SK-N-MC (cell line): ENCODE measurements around the gene SNRK.

Experiments
- EZH2 ChIP-seq: fragments of 200-600 bp; sonication (generic); IDR thresholded peaks from one replicate; pipeline ENCODE4 v1.6.1; 2017; ENCODE audit warnings: antibody characterized with exemption
- POLR2AphosphoS5 ChIP-seq: IDR thresholded peaks from 2 replicates; pipeline ENCODE4 v1.6.1; 2012; ENCODE audit warnings: mild to moderate bottlenecking, low read depth, low read length, borderline replicate concordance

DNA sequence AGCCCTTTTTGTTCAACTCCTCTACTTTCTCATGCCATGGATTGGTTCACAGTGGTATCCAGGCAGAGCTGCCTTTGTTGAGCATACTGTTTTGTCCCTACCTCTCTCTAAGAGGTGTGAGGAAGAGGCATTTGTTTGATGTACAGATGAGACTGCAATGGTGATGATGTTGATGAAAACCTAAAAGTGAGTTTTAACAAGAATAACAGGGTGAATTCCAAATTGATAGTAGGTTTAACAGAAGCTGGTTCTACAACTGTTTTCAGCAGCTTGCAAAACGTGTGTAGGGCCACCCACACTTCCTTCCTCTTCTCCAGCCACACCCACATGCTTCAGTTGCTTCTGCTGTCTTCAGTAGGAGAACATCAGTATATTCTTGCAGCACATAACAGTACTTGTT, 10.2 kb downstream of the SNRK start:
- TF ChIP-seq EZH2 (no peak), POLR2AphosphoS5 (no peak)
